Activated naive CD4-positive, alpha-beta T cell (primary cell): ENCODE data around the gene ATP8B1.

Experiments
- DNase-seq, 4 experiments: peaks; one replicate each; lab custom pipeline; 2025; lab: John Stamatoyannopoulos, UW

ATP8B1 gene

GRCh38 chr18:57618910-57619309 lies 184.2 kb downstream of the ATP8B1 start:
- DNase-seq: no peak

GRCh38 chr18:57603871-57604270 lies 199.2 kb downstream of the ATP8B1 start:
- no peak for DNase-seq
